NCI-H1436 (cell line): Measurements from ENCODE around the gene MTFR1L.

Experiments used
- DNase-seq: peaks from one replicate; lab custom pipeline; 2025; lab: John Stamatoyannopoulos, UW

The MTFR1L gene

DNA sequence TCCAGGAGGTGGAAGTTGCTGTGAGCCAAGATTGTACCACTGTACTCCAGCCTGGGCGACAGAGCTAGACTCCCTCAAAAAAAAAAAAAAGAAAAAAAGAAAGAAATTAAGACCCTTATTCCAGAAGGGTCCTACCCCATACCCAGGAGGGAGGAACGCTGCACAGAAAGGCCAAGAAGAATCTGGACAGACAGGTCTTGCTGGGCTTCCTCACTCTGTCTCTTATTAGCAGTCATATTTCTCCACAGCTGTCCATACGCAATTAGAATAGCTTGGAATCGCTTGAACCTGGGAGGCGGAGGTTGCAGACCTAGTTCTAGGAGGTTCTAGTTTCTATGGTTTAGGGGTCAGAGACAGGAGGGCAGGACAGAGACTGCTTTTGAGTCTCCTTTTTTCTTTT lies 58.9 kb downstream of the MTFR1L start:
- DNase-seq: no peak

DNA sequence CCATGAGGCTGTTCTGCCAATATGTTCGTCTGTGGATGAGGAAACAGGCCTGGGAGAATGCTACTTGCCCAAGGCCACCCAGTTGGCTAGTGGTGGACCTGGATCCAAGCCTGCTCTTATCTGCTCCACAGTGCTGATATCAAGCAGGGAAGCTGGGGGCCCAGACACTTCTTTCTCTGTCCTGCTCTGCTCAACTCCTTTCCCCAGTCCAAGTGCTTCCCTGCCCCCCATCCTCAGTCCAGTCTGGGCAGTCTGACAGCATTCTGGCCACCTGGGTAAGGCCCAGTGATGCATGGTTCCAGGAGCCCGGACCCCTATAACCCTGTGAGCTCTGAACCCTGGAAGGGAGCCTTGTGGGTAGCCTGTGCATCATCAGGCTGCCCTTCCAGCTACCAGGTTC lies 59.9 kb downstream of the MTFR1L start:
- no peak for DNase-seq

DNA sequence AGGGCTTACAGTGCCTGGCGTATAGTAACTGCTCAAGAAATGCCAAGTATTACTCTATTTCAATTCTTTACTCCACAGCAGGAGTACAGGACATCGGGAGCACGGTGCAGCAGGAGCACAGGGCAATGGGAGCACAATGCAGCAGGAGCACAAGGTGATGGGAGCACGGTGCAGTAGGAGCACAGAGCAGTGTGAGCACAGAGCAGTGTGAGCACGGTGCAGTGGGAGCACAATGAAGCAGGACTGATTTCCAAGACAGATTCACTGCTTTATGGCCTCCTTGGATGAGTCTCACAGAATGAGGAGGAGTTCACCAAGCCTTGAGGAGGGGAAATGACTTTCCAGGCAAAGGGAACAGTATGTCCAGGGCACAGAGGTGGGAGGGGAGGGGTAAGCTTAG lies 60.8 kb downstream of the MTFR1L start:
- no peak for DNase-seq

DNA sequence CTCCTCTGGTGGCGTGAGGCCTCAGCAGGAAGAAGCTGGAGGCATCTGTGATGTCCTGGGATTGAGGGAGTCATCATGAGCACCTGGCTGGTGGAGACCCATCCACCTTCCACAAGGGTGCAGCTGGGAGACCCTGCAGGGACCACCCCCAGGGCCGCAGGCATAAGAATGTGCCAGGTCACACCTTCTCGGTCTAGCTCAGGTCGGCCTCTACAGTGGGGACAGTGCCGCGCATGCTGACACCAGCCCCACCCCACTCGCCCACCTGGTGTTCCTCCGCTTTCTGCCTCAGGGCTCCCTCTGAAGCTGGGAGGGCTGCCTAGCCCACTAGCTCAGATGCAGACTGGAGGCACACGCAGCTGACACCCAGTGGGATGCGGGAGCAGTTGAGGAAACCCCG lies 61.5 kb downstream of the MTFR1L start:
- DNase-seq: no peak
